Tibial nerve (tissue), 4 donors: ENCODE results near the gene C2. TPM values are rescaled to one million over a fixed set of nuclear protein-coding genes. Genes with fewer than 3 reads are reported as not detected.

ENCODE experiments used
- DNase-seq, 2 donors: peaks; one replicate each; pipeline ENCODE4 v3.0.0-alpha.2; 2019; ENCODE audit warnings: low spot score in 2 of 2
- H3K27ac ChIP-seq, 4 donors: fragments of 200-600 bp; sonication (generic) in 3 of 4; one replicate each; pipeline ENCODE4 v1.5.1; 2017 to 2019; ENCODE audit warnings: mild to moderate bottlenecking in 1 of 4
- H3K27me3 ChIP-seq, 2 donors: fragments of 200-600 bp; sonication (generic) in 1 of 2; one replicate each; pipeline versions ENCODE4 v1.5.1 to v1.6.0; 2017 to 2019
- H3K36me3 ChIP-seq, 3 donors: fragments of 200-600 bp; sonication (generic); one replicate each; pipeline ENCODE4 v1.5.1; 2018 to 2019
- H3K4me1 ChIP-seq, 4 donors: fragments of 200-600 bp; sonication (generic) in 3 of 4; one replicate each; pipeline ENCODE4 v1.5.1; 2017 to 2019
- H3K4me3 ChIP-seq, 4 donors: fragments of 200-600 bp; sonication (generic) in 3 of 4; one replicate each; pipeline ENCODE4 v1.5.1; 2017 to 2019; ENCODE audit warnings: mild to moderate bottlenecking in 1 of 4, moderate library complexity in 1 of 4
- H3K9me3 ChIP-seq, 4 donors: fragments of 200-600 bp; sonication (generic) in 3 of 4; one replicate each; pipeline ENCODE4 v1.5.1; 2017 to 2019
- CTCF ChIP-seq, 5 experiments: fragments of 200-600 bp in 3 of 5; fragments of 450-650 bp in 2 of 5; sonication (generic) in 3 of 5; IDR thresholded peaks; one replicate each; pipeline ENCODE4 v1.5.1; 2016 to 2019; ENCODE audit warnings: antibody characterized with exemption in 5 of 5, mild to moderate bottlenecking in 3 of 5, moderate library complexity in 2 of 5
- EP300 ChIP-seq, 2 donors: sonication (generic); formaldehyde crosslinking; IDR thresholded peaks; one replicate each; pipeline ENCODE4 v1.6.1; 2017; ENCODE audit warnings: antibody characterized with exemption in 2 of 2, mild to moderate bottlenecking in 1 of 2
- POLR2A ChIP-seq, 2 donors: fragments of 450-650 bp; IDR thresholded peaks; one replicate each; pipeline ENCODE4 v1.6.1; 2017; ENCODE audit warnings: antibody characterized with exemption in 2 of 2, mild to moderate bottlenecking in 2 of 2, moderate library complexity in 2 of 2
- WGBS, 2 donors: methylation state at CpG; one replicate each; pipeline ENCODE4 v1.1.5; 2018; 5-methylcytosine and 5-hydroxymethylcytosine counted together
- total RNA-seq, 4 donors: library from RNA; depleted of rRNA; stranded (reverse); fragments of >200 nt; gene quantifications; one replicate each; pipeline ENCODE4 v1.1.0, GENCODE V29; 2016

C2 gene
- total RNA-seq, 4 donors from 2014 or later, result 4.6 to 17.4 (median 6.1) TPM

GRCh38 chr6:31892821-31893220, 34.7 kb upstream of the C2 start:
- Histone ChIP-seq H3K27ac (no peak overlapping the region), H3K36me3 (peaks cover 2 to 85% (median 19%) of the 10 kb centered on the region in 3 donors), H3K27me3 (no peaks in the 10 kb centered on the region), H3K4me3 (no peak overlapping the region), H3K9me3 (no peaks in the 10 kb centered on the region), H3K4me1 (peaks cover 0 to 13% (median 3%) of the 10 kb centered on the region in 4 donors)
- 75 to 77% methylated on average over 6 of the region's 6 CpGs for WGBS, 2 donors
- no peak for DNase-seq
- no peak for TF ChIP-seq CTCF (IDR thresholded peaks at IDR 0.05)
- TF ChIP-seq POLR2A (IDR thresholded peaks at IDR 0.05), result no peak
- no peak for TF ChIP-seq EP300 (IDR thresholded peaks at IDR 0.05)

GRCh38 chr6:31896493-31896855, 31.0 kb upstream of the C2 start:
- Histone ChIP-seq H3K9me3 (no peaks in the 10 kb centered on the region), H3K4me1 (peaks cover 0 to 46% (median 12%) of the 10 kb centered on the region in 4 donors), H3K27ac (peak overlapping the region; percentile 87 to 92 (median 89)), H3K27me3 (no peaks in the 10 kb centered on the region), H3K36me3 (peaks cover 2 to 55% (median 15%) of the 10 kb centered on the region in 3 donors), H3K4me3 (peak overlapping the region; percentile 59 to 92 (median 82))
- TF ChIP-seq EP300 (IDR thresholded peaks at IDR 0.05) (no peak), CTCF (IDR thresholded peaks at IDR 0.05) (no peak), POLR2A (IDR thresholded peaks at IDR 0.05) (no peak)
- 24 to 41% methylated on average over 4 of the region's 4 CpGs for WGBS, 2 donors
- no peak for DNase-seq

GRCh38 chr6:31896856-31897611, 30.5 kb upstream of the C2 start:
- Histone ChIP-seq H3K4me1 (peaks cover 0 to 46% (median 12%) of the 10 kb centered on the region in 4 donors), H3K4me3 (peak overlapping the region; percentile 59 to 92 (median 82)), H3K27me3 (no peaks in the 10 kb centered on the region), H3K27ac (peak overlapping the region; percentile 87 to 92 (median 89)), H3K36me3 (peaks cover 2 to 49% (median 11%) of the 10 kb centered on the region in 3 donors), H3K9me3 (no peaks in the 10 kb centered on the region)
- TF ChIP-seq EP300 (IDR thresholded peaks at IDR 0.05) (no peak), CTCF (IDR thresholded peaks at IDR 0.05) (no peak)
- DNase-seq, result no peak
- WGBS, 2 donors, result 1 to 4% methylated on average over 8 to 23 of the region's 62 CpGs

- DNase-seq, result peak; percentile 72 to 75
- H3K4me3 ChIP-seq, result peak within 1 kb of the TSS; percentile 59 to 92 (median 82)
- peak within 1 kb of the TSS; percentile 87 to 92 (median 89) for H3K27ac ChIP-seq
- TF ChIP-seq POLR2A (IDR thresholded peaks at IDR 0.05) (peak; percentile 5 to 78), CTCF (IDR thresholded peaks at IDR 0.05) (peak in 3 of 5 experiments; percentile 14 to 68 (median 60)), EP300 (IDR thresholded peaks at IDR 0.05) (peak in 1 of 2 donors; percentile 87)
- H3K4me1 ChIP-seq, result peaks cover 0 to 49% (median 15%) of the 10 kb centered on the region in 4 donors
- no peaks in the 10 kb centered on the region for H3K9me3 ChIP-seq
- H3K27me3 ChIP-seq, result no peaks in the 10 kb centered on the region
- 0 to 1% methylated on average over 41 to 47 of the region's 49 CpGs for WGBS, 2 donors
- H3K36me3 ChIP-seq, result peaks cover 2 to 42% (median 3%) of the 10 kb centered on the region in 3 donors
Measured at GRCh38 chr6:31897612-31898382, 29.7 kb upstream of the C2 start, which contains the start of gene EHMT2. Gene EHMT2, minus strand, starts transcription at chr6:31897698. Its CDS starts 21 bp downstream, at chr6:31897677.
